Dedifferentiated amniotic fluid mesenchymal stem cell (primary cell): ENCODE measurements around the gene BMERB1.

Experiments
- DNase-seq: peaks from one replicate; pipeline ENCODE4 v3.0.0-alpha.2; 2016; ENCODE audit errors: extremely low spot score

BMERB1 gene

GRCh38 chr16:15611610-15612009 is 177.2 kb downstream of the BMERB1 start:
- no peak for DNase-seq

GRCh38 chr16:15613676-15614075 is 179.3 kb downstream of the BMERB1 start:
- no peak for DNase-seq

GRCh38 chr16:15616012-15616411 is 181.6 kb downstream of the BMERB1 start:
- no peak for DNase-seq

GRCh38 chr16:15616475-15617165 is 182.2 kb downstream of the BMERB1 start:
- no peak for DNase-seq

- no peak for DNase-seq
These were observed 183.5 kb downstream of the BMERB1 start for GRCh38 chr16:15617901-15618300.

- DNase-seq = peak; percentile 21
These were observed 184.0 kb downstream of the BMERB1 start for GRCh38 chr16:15618392-15618791.

- no peak for DNase-seq
These were observed 186.3 kb downstream of the BMERB1 start for GRCh38 chr16:15620611-15621195.

- DNase-seq = no peak
These were observed 187.1 kb downstream of the BMERB1 start for GRCh38 chr16:15621456-15621855.

- DNase-seq = no peak
These were observed 187.5 kb downstream of the BMERB1 start for GRCh38 chr16:15621889-15622288.

GRCh38 chr16:15631730-15632409 is 197.5 kb downstream of the BMERB1 start:
- no peak for DNase-seq

- no peak for DNase-seq
These were observed 201.5 kb downstream of the BMERB1 start for GRCh38 chr16:15635926-15636325.

GRCh38 chr16:15636392-15636873 is 202.0 kb downstream of the BMERB1 start:
- DNase-seq = no peak
